ENCODE results near the gene ATP4A. TPM values are rescaled to one million over a fixed set of nuclear protein-coding genes. Genes with fewer than 3 reads are reported as not detected.

ATP4A gene
- total and polyA plus RNA-seq, 7 donors: not detected

DNA sequence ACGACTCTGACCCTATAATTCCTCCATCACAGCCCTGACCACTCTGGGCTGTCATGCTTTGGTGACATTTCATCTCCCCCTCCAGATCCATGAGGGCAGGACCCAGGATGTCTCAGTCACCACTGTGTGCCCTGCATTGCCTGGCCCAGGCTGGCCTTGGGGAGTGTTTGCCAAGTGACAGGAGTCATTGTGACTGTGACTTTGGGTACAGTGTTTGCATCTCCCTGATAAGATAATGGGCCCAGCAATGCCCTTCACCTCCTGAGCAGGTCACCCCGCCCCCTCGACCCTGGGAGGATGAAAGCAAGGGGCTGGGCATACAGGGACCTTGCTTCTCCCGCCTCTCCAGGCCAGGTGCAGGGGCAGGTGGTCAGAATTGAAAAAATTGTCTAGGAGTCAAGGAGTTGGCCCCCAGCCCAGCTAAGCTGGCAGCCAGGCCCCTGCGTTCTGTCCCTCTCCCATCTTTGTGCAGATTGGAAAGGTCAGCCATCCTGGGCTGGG, 5.9 kb upstream of the ATP4A start:
- Histone ChIP-seq H3K27me3 (ENCODE audit: insufficient read depth in 3 of 3, low read length in 2 of 3) (peaks cover 0 to 6% (median 3%) of the 10 kb centered on the region in 3 donors), H3K27ac (no peak overlapping the region), H3K4me3 (no peak overlapping the region), H3K4me1 (no peaks in the 10 kb centered on the region), H3K9me3 (no peaks in the 10 kb centered on the region), H3K36me3 (ENCODE audit: insufficient read depth in 1 of 2, low read depth in 1 of 2) (no peaks in the 10 kb centered on the region)
- DNase-seq (peak in 1 of 2 donors; percentile 34), ATAC-seq (no peak)
- intact Hi-C loops (cut with DNase I): no loop called here
- TF ChIP-seq, protein P1, sequence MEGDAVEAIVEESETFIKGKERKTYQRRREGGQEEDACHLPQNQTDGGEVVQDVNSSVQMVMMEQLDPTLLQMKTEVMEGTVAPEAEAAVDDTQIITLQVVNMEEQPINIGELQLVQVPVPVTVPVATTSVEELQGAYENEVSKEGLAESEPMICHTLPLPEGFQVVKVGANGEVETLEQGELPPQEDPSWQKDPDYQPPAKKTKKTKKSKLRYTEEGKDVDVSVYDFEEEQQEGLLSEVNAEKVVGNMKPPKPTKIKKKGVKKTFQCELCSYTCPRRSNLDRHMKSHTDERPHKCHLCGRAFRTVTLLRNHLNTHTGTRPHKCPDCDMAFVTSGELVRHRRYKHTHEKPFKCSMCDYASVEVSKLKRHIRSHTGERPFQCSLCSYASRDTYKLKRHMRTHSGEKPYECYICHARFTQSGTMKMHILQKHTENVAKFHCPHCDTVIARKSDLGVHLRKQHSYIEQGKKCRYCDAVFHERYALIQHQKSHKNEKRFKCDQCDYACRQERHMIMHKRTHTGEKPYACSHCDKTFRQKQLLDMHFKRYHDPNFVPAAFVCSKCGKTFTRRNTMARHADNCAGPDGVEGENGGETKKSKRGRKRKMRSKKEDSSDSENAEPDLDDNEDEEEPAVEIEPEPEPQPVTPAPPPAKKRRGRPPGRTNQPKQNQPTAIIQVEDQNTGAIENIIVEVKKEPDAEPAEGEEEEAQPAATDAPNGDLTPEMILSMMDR (IDR thresholded peaks at IDR 0.05): no peak
- WGBS, 3 donors: 39 to 50% (median 41%) methylated on average over 5 of the region's 5 CpGs

DNA sequence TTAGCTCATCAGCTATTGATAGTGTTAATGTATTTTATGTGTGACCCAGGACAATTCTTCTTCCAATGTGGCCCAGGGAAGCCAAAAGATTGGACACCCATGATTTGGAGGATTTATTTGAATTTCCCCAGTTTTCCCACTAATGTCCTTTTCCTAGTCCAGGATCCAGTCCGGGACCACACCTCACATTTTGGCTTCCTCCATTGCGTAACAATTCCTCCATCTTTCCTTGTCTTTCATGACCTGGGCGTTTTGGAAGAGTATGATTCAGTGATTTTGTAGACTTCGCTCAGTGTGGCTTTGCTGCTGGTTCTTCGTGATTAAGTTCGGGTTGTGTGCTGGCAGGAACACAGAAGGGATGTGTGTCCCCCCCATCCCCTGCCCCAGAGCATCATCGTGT, 3.3 kb upstream of the ATP4A start:
- Histone ChIP-seq H3K9me3 (no peaks in the 10 kb centered on the region), H3K27me3 (ENCODE audit: insufficient read depth in 3 of 3, low read length in 2 of 3) (peaks cover 3 to 11% (median 9%) of the 10 kb centered on the region in 3 donors), H3K27ac (no peak overlapping the region), H3K4me3 (no peak overlapping the region), H3K4me1 (no peaks in the 10 kb centered on the region), H3K36me3 (ENCODE audit: insufficient read depth in 1 of 2, low read depth in 1 of 2) (no peaks in the 10 kb centered on the region)
- intact Hi-C loops (cut with DNase I): no loop called here
- DNase-seq: no peak
- TF ChIP-seq, protein P1 (IDR thresholded peaks at IDR 0.05): no peak
- 81 to 82% (median 82%) methylated on average over 7 of the region's 7 CpGs for WGBS, 3 donors
- ATAC-seq: no peak

DNA sequence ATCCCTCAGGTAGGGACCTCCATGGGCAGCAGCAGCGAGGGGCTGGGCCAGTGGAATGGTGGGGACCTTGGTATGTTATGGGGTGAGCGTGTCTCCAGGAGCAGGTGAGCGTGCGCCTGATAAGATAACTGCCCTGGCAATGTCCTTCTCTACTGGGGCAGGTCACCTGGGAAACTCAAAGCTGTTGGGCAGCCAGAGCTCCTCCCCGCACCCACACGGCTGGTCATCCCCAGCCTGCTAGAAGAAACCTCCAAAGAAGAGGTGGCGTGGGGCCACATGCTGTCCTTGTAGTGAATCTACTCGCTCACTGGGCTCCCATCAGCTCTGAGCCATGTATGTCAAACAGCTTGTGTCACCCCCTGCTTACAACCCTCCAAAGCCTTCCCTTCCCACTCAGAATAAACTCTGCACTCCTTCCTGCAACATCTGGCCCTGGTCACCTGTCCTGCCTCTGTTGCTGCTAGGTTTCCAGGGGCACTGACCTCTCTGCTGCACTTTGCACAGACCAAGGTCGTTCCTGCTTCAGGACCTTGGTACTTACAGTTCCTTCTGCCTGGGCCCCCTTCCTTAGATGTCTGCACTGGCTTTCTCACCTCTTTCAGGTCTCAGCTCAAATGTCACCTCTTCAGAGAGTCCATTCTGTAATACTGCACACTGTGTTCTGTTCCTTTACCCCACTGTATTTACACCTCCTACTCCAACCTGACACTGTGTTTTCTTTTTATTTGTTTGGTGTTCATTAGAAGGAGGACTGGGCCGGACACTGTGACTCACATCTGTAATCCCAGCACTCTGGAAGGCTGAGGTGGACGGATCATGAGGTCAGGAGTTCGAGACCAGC, 1.8 kb upstream of the ATP4A start:
- TF ChIP-seq, protein P1 (IDR thresholded peaks at IDR 0.05): no peak
- Histone ChIP-seq H3K9me3 (no peaks in the 10 kb centered on the region), H3K27ac (no peak overlapping the region), H3K27me3 (ENCODE audit: insufficient read depth in 3 of 3, low read length in 2 of 3) (peaks cover 0 to 24% (median 9%) of the 10 kb centered on the region in 3 donors), H3K4me1 (no peaks in the 10 kb centered on the region), H3K36me3 (ENCODE audit: insufficient read depth in 1 of 2, low read depth in 1 of 2) (no peaks in the 10 kb centered on the region), H3K4me3 (no peak overlapping the region)
- ATAC-seq (no peak), DNase-seq (no peak)
- intact Hi-C loops (cut with DNase I): no loop called here
- 74 to 78% (median 77%) methylated on average over 12 of the region's 12 CpGs for WGBS, 3 donors

DNA sequence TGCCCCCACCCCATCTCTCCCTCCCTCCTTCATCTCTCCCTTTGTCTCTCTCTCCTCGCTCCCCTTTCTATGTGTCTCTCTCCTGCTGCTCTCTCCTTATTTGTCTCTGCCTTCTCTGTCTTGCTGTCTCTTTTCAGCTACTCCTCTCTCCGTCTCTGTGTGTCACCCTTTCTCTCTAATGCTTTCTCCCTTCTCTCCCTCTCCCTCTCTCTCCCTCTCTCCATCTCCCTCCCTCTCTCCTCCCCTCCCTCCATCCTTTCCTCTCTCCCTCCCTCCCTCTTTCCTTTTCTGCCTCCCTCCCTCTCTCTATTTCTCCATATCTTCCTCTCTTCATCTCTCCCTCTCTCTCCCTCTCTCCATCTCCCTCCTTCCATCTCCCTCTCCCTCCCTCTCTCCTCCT, 682 bp downstream of the ATP4A start:
- no peak for DNase-seq
- no peak for ATAC-seq
- Histone ChIP-seq H3K9me3 (no peaks in the 10 kb centered on the region), H3K27ac (no peak overlapping the region), H3K4me1 (no peaks in the 10 kb centered on the region), H3K36me3 (ENCODE audit: insufficient read depth in 1 of 2, low read depth in 1 of 2) (no peaks in the 10 kb centered on the region), H3K4me3 (no peak overlapping the region), H3K27me3 (ENCODE audit: insufficient read depth in 3 of 3, low read length in 2 of 3) (peaks cover 0 to 47% (median 24%) of the 10 kb centered on the region in 3 donors)
- TF ChIP-seq, protein P1 (IDR thresholded peaks at IDR 0.05): no peak
- intact Hi-C loops (cut with DNase I): no loop called here
- WGBS, 3 donors: 51 to 59% (median 52%) methylated on average over 2 of the region's 2 CpGs
